Measurements from ENCODE around the gene SCN4A. TPM values are rescaled to one million over a fixed set of nuclear protein-coding genes. Genes with fewer than 3 reads are reported as not detected.
A peak's percentile ranks its signal among the peaks of the same experiment; 100 is the strongest.
"Not testable (repeated sequence)": the region's sequence is repeated elsewhere in the genome, so short reads cannot be mapped to it uniquely, and the experiment has no call there.

The SCN4A gene
- under 1 TPM; 0.14 to 0.31 TPM for total RNA-seq

DNA sequence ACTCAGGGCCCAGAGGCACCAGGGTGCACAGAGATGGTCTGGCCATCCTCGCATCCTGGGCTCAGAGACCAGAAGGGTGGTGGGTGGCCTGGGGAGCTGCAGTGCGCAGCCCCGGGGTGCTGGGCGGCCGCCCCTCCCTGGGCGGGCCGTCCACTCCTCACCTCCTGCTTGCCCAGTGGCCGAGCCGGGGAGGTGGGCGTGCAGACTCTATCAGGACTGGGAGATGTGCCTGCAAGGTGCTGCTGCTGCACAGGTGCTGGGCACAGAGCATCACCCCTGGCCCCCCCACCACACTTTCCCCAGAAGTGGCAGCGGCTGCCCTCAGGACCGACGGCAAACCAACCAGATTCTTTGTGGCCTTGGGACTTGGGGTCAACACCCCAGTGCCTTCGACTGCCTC is at the start of gene SCN4A:
Gene SCN4A (minus strand): TSS at position 123 of the 400 bp plus-strand sequence. CDS start 77 bp downstream, at position 46.
- DNase-seq, result no peak

GRCh38 chr17:64020056-64020766 is 47.5 kb upstream of the SCN4A start, which contains the start of gene ICAM2:
ICAM2 (minus strand) TSS chr17:64020633; CDS start chr17:64006691, 13,942 bp downstream.
- peak; percentile 82 for DNase-seq
- H3K36me3 Mint-ChIP-seq, result peaks cover 9% of the 10 kb centered on the region
- peak within 1 kb of the TSS; percentile 95 for H3K4me3 Mint-ChIP-seq
- no peaks in the 10 kb centered on the region for H3K9me3 Mint-ChIP-seq
- no peaks in the 10 kb centered on the region for H3K27me3 Mint-ChIP-seq
- peak within 1 kb of the TSS; percentile 95 for H3K27ac Mint-ChIP-seq
- H3K4me1 Mint-ChIP-seq, result peaks cover 75% of the 10 kb centered on the region

More for the DNA sequence above, at the start of gene SCN4A:
- peaks cover 7% of the 10 kb centered on the region for H3K4me1 Mint-ChIP-seq
- H3K36me3 Mint-ChIP-seq, result no peaks in the 10 kb centered on the region
- no peaks in the 10 kb centered on the region for H3K9me3 Mint-ChIP-seq
- H3K27ac Mint-ChIP-seq, result no peak within 1 kb of the TSS
- H3K4me3 Mint-ChIP-seq, result no peak within 1 kb of the TSS
- no peaks in the 10 kb centered on the region for H3K27me3 Mint-ChIP-seq

DNA sequence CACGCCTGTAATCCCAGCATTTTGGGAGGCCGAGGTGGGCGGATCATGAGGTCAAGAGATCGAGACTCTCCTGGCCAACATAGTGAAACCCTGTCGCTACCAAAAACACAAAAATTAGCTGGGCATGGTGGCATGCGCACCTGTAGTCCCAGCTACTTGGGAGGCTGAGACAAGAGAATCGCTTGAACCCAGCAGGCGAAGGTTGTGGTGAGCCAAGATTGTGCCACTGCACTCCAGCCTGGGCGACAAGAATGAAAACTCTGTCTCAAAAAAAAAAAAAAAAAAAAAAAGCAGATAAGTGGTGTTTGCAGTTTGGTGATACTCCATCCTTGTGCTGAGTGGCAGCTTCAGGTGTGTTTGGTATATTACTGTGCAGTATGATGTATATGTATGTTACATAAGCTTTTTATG is 46.8 kb upstream of the SCN4A start:
- Mint-ChIP-seq H3K4me3 (peak overlapping the region; percentile 95), H3K4me1 (peaks cover 73% of the 10 kb centered on the region), H3K27ac (peak overlapping the region; percentile 95), H3K36me3 (peaks cover 12% of the 10 kb centered on the region)
- not testable (repeated sequence) for H3K27me3 Mint-ChIP-seq, H3K9me3 Mint-ChIP-seq, DNase-seq

- Mint-ChIP-seq H3K27ac (peak overlapping the region; percentile 82), H3K27me3 (no peaks in the 10 kb centered on the region), H3K4me3 (peak overlapping the region; percentile 95), H3K4me1 (peaks cover 68% of the 10 kb centered on the region), H3K36me3 (peaks cover 22% of the 10 kb centered on the region), H3K9me3 (no peaks in the 10 kb centered on the region)
- DNase-seq, result no peak
Measured at GRCh38 chr17:64017381-64017980, 44.8 kb upstream of the SCN4A start.

- no peaks in the 10 kb centered on the region for H3K9me3 Mint-ChIP-seq
- peak overlapping the region; percentile 78 for H3K4me3 Mint-ChIP-seq
- H3K36me3 Mint-ChIP-seq, result peaks cover 23% of the 10 kb centered on the region
- peaks cover 64% of the 10 kb centered on the region for H3K4me1 Mint-ChIP-seq
- H3K27ac Mint-ChIP-seq, result peak overlapping the region; percentile 93
- H3K27me3 Mint-ChIP-seq, result no peaks in the 10 kb centered on the region
- no peak for DNase-seq
Measured at GRCh38 chr17:64016974-64017373, 44.3 kb upstream of the SCN4A start.

- DNase-seq, result no peak
- no peaks in the 10 kb centered on the region for H3K27me3 Mint-ChIP-seq
- H3K36me3 Mint-ChIP-seq, result peaks cover 28% of the 10 kb centered on the region
- no peaks in the 10 kb centered on the region for H3K9me3 Mint-ChIP-seq
- peak overlapping the region; percentile 93 for H3K27ac Mint-ChIP-seq
- H3K4me3 Mint-ChIP-seq, result peak overlapping the region; percentile 78
- peaks cover 66% of the 10 kb centered on the region for H3K4me1 Mint-ChIP-seq
Measured at GRCh38 chr17:64016231-64016784, 43.6 kb upstream of the SCN4A start.

DNA sequence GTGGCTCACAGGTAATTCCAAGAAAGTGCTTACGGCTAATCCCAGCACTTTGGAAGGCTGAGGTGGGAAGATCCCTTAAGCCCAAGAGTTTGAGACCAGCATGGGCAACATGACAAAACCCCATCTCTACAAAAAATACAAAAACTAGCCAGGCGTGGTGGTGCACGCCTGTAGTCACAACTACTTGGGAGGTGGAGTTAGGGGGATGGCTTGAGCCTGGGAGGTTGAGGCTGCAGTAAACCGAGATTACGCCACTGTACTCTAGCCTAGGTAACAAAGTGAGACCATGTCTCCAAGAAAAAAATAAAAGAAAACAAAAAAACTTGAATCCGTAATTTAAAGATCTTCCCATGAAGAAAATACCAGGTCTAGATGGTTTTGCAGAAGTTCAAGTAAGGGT is 42.7 kb upstream of the SCN4A start:
- peak overlapping the region; percentile 53 for H3K4me3 Mint-ChIP-seq
- DNase-seq, result no peak
- peaks cover 65% of the 10 kb centered on the region for H3K4me1 Mint-ChIP-seq
- peaks cover 35% of the 10 kb centered on the region for H3K36me3 Mint-ChIP-seq
- H3K9me3 Mint-ChIP-seq, result no peaks in the 10 kb centered on the region
- no peaks in the 10 kb centered on the region for H3K27me3 Mint-ChIP-seq
- peak overlapping the region; percentile 90 for H3K27ac Mint-ChIP-seq

DNA sequence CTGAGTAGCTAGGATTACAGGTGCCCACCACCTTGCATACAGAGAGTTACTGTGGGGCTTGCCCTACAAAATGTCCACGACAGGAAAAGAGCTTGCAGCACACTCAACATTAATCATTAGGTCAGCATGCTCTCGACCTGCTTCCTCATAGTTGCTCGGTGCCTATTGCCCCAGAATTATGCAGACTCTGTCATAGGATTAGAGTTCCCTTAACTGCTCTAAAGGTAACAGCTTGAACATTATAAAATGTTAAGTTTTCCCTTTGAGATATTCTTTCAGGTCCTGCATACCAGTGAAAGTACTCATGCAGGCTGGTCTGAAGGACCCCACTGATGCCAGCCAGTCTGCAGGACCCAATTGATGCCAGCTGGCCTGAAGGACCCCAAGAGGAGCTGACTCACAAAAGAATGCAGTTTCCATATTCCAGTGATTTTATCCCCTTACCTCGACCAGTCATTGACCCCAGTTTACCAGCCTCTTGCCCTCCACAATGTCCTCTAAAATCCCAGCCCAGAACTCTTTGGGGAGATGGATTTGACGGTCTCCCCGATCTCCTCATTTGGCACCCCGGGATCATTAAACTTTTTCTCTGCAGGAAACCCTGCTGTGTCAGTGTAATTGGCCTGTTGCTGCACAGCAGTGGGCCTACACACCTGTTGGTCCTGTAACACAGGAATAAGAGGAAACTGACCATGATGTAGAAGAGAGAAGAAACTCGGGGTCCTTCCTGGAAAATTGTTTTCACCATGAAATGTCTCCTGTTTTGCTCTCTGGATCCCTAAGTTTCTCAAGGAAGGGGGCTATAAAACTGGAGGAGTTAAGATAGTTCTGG is 37.1 kb upstream of the SCN4A start:
- Mint-ChIP-seq H3K27me3 (no peaks in the 10 kb centered on the region), H3K27ac (peak overlapping the region; percentile 51), H3K9me3 (no peaks in the 10 kb centered on the region), H3K36me3 (peaks cover 33% of the 10 kb centered on the region), H3K4me3 (no peak overlapping the region), H3K4me1 (peaks cover 54% of the 10 kb centered on the region)
- DNase-seq, result no peak

GRCh38 chr17:64008830-64009229 is 36.1 kb upstream of the SCN4A start:
- no peak for DNase-seq
- no peaks in the 10 kb centered on the region for H3K9me3 Mint-ChIP-seq
- no peak overlapping the region for H3K27ac Mint-ChIP-seq
- peaks cover 33% of the 10 kb centered on the region for H3K36me3 Mint-ChIP-seq
- H3K4me3 Mint-ChIP-seq, result no peak overlapping the region
- H3K27me3 Mint-ChIP-seq, result no peaks in the 10 kb centered on the region
- H3K4me1 Mint-ChIP-seq, result peaks cover 48% of the 10 kb centered on the region

DNA sequence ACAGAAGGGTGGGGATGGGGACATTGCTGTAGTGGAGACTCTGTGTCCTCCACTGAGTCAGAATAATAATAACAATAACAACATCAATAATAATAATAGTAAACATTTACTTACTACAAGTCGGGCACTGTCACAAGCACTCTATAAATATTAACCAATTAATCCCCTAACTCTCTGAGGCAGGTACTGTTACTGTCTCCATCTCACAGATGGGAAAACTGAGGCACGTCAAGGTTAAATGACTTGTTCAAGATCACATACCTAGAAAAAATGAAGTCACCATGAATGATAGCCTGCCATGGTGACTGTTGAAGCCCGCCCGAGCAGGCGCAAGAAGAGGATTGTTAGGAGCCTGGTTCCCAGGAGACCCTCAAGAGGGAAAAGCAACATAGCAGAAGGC is 35.6 kb upstream of the SCN4A start:
- Mint-ChIP-seq H3K27me3 (no peaks in the 10 kb centered on the region), H3K27ac (no peak overlapping the region), H3K4me1 (peaks cover 45% of the 10 kb centered on the region), H3K4me3 (no peak overlapping the region), H3K9me3 (no peaks in the 10 kb centered on the region), H3K36me3 (peaks cover 33% of the 10 kb centered on the region)
- no peak for DNase-seq

- Mint-ChIP-seq H3K27ac (peak overlapping the region; percentile 34), H3K4me3 (no peak overlapping the region), H3K27me3 (no peaks in the 10 kb centered on the region), H3K4me1 (peaks cover 41% of the 10 kb centered on the region), H3K9me3 (no peaks in the 10 kb centered on the region), H3K36me3 (peaks cover 31% of the 10 kb centered on the region)
- no peak for DNase-seq
Measured at GRCh38 chr17:64007838-64008282, 35.1 kb upstream of the SCN4A start.

GRCh38 chr17:64007089-64007837 is 34.5 kb upstream of the SCN4A start:
- not testable (repeated sequence) for H3K9me3 Mint-ChIP-seq, H3K4me3 Mint-ChIP-seq, H3K27me3 Mint-ChIP-seq, DNase-seq
- Mint-ChIP-seq H3K36me3 (peaks cover 28% of the 10 kb centered on the region), H3K27ac (peak overlapping the region; percentile 38), H3K4me1 (peaks cover 41% of the 10 kb centered on the region)

DNA sequence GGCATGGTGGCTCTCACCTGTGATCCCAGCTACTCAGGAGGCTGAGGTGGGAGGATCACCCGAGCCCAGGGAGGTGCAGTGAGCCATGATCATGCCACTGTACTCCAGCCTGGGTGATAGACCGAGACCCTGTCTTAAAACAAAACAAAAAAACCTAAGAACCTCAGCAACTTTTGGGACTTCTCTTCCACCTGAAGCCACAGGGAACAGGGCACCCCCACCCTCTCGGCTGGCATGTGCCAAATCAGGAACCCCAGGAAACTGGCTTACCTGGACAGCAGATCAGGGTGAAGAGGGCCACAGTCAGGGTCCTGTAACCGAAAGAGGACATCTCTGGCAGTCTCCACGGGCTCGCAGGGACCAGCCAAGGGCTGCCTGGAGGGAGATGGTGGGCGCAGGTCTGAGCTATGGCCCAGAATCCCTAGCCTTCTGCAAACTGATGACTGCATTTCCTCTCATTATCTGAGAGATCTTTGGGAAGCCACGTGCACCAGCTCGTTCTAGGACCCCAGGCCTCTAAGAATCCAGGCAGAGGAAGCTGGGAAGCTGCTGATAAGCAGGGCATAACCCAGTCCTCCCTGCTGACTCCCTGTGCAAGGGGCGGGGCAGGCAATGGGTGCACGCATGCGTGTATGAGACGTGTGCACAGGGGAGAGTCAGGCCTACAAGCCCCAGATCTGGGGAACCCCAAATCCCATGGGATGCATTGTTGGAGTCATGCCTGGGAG is 33.8 kb upstream of the SCN4A start:
- Mint-ChIP-seq H3K36me3 (peaks cover 23% of the 10 kb centered on the region), H3K27me3 (no peaks in the 10 kb centered on the region), H3K4me1 (peaks cover 36% of the 10 kb centered on the region), H3K4me3 (no peak overlapping the region), H3K27ac (no peak overlapping the region), H3K9me3 (no peaks in the 10 kb centered on the region)
- DNase-seq, result no peak

- Mint-ChIP-seq H3K27ac (no peak overlapping the region), H3K36me3 (peaks cover 16% of the 10 kb centered on the region)
- DNase-seq, result no peak
Measured at GRCh38 chr17:64005734-64006167, 33.0 kb upstream of the SCN4A start.

More at GRCh38 chr17:64005734-64006167, 33.0 kb upstream of the SCN4A start:
- Mint-ChIP-seq H3K4me1 (peaks cover 28% of the 10 kb centered on the region), H3K4me3 (no peak overlapping the region), H3K27me3 (no peaks in the 10 kb centered on the region), H3K9me3 (no peaks in the 10 kb centered on the region)

Measured in activated naive CD8-positive, alpha-beta T cell treated with anti-CD3 and anti-CD28 coated beads for 36 hours (primary cell).